Measurements from ENCODE around the gene BTBD2. TPM values are rescaled to one million over a fixed set of nuclear protein-coding genes. Genes with fewer than 3 reads are reported as not detected.
A peak's percentile ranks its signal among the peaks of the same experiment; 100 is the strongest.

BTBD2 gene
- total RNA-seq, 2 donors from 2014 or later: 42.3 to 44.8 TPM

DNA sequence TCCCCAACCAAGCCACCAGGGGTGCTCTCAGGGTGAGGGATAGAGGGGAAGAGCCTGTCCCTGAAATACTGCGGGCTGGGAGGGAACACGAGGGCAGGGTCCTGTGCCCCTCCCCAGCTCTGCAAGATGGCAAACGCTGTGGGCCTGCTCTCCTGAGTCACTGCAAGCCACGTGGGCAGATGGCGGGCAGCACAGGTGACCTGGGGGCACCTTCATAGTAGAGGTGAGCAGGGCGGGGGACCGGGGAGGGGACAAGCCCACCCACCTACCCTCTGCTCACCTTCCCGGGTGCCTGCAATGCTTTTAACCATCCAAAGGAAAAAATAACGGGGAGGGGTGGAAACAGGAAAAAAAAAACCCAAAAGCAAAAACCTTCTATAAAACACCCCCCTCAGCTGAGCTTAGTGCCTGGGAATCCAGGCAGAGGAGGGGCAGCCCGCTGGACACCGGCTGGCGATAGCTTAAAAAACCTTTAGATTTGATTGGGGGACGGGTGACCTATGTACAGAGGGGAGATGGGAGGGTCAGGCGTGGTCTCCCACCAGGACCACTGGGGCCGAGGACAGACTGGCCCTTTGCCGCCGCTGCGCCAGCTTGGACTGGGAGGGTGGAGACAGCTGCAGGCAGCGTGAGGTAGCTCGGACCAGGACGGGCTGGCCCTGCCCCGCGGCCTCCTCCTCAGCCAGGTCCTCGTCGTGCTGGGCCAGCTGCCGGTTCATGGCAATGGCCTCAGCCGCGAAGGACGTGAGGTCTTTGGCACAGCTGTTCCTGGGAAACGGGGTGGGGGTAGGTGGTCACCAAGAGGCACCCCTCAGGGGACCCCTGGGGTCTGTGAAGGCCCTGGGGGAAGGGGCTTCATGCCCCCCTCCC, 23.8 kb upstream of the BTBD2 start:
- intact Hi-C loops (cut with DNase I): no loop called here
- Histone ChIP-seq H3K27ac (peak overlapping the region in 2 of 4 donors; percentile 24 to 100), H3K36me3 (replicated peaks in 1 of 2; ENCODE audit: insufficient read depth in 1 of 2, low read depth in 2 of 2) (peaks cover 8 to 20% of the 10 kb centered on the region in 2 donors), H3K27me3 (no peaks in the 10 kb centered on the region), H3K9me3 (peaks cover 0 to 8% (median 0%) of the 10 kb centered on the region in 3 donors), H3K4me1 (peaks cover 55% of the 10 kb centered on the region), H3K4me3 (no peak overlapping the region)
- ATAC-seq: no peak
- 84 to 89% methylated on average over 15 to 28 of the region's 30 CpGs for WGBS, 2 donors
- TF ChIP-seq, protein P1, sequence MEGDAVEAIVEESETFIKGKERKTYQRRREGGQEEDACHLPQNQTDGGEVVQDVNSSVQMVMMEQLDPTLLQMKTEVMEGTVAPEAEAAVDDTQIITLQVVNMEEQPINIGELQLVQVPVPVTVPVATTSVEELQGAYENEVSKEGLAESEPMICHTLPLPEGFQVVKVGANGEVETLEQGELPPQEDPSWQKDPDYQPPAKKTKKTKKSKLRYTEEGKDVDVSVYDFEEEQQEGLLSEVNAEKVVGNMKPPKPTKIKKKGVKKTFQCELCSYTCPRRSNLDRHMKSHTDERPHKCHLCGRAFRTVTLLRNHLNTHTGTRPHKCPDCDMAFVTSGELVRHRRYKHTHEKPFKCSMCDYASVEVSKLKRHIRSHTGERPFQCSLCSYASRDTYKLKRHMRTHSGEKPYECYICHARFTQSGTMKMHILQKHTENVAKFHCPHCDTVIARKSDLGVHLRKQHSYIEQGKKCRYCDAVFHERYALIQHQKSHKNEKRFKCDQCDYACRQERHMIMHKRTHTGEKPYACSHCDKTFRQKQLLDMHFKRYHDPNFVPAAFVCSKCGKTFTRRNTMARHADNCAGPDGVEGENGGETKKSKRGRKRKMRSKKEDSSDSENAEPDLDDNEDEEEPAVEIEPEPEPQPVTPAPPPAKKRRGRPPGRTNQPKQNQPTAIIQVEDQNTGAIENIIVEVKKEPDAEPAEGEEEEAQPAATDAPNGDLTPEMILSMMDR (IDR thresholded peaks at IDR 0.05): no peak
- no peak for TF ChIP-seq POLR2A (IDR thresholded peaks at IDR 0.05)
- peak in 2 of 4 donors; percentile 27 to 37 for DNase-seq

DNA sequence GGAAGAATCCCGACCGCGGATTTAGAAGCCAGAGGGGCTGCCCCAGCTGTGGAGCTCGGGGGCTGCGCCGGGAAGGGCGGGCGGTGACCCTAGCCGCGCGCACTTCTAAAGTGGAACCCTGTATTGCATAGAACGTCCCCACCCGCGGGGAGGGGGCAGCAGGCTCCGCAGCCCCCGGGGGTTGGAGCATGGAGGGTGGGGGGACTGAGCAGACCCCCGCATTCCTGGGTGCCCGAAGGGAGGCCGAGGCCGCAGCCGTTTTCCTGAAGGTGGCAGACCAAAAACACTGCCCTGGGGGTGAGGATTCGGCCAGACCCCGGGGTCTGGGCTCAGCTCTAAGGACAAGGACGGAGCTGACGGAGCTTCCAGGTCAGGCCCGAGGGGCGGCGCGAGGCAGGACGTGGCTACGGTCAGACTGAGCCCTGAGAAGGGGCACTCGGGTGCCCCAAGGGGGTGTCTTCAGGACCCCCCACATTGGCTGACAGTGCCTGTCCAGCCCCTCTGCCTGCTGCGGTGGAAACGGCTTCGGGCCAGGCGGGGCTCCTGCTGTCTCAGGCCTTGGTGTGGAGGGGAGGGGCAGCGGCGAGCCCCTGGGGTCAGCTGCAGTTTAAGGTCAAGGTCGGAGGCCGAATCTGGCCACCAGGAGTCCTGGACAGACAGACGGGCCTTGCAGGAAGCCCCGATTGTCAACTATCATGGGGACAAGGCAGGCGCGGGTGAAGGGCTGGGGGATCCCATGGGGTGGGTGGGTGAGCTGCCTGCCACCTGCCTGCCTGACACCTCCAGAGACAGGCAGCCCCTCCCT, 23.0 kb upstream of the BTBD2 start:
- H3K4me3 ChIP-seq: no peak overlapping the region
- H3K4me1 ChIP-seq: peaks cover 53% of the 10 kb centered on the region
- no peaks in the 10 kb centered on the region for H3K27me3 ChIP-seq
- 85 to 95% methylated on average over 27 to 40 of the region's 44 CpGs for WGBS, 2 donors
- no peak for TF ChIP-seq POLR2A (IDR thresholded peaks at IDR 0.05)
- TF ChIP-seq, protein P1 (IDR thresholded peaks at IDR 0.05): no peak
- H3K9me3 ChIP-seq: peaks cover 0 to 8% (median 0%) of the 10 kb centered on the region in 3 donors
- peaks cover 8 to 20% of the 10 kb centered on the region in 2 donors for H3K36me3 ChIP-seq (replicated peaks in 1 of 2; ENCODE audit: insufficient read depth in 1 of 2, low read depth in 2 of 2)
- ATAC-seq (no peak), DNase-seq (no peak)
- intact Hi-C loops (cut with DNase I): no loop called here
- H3K27ac ChIP-seq: no peak overlapping the region

DNA sequence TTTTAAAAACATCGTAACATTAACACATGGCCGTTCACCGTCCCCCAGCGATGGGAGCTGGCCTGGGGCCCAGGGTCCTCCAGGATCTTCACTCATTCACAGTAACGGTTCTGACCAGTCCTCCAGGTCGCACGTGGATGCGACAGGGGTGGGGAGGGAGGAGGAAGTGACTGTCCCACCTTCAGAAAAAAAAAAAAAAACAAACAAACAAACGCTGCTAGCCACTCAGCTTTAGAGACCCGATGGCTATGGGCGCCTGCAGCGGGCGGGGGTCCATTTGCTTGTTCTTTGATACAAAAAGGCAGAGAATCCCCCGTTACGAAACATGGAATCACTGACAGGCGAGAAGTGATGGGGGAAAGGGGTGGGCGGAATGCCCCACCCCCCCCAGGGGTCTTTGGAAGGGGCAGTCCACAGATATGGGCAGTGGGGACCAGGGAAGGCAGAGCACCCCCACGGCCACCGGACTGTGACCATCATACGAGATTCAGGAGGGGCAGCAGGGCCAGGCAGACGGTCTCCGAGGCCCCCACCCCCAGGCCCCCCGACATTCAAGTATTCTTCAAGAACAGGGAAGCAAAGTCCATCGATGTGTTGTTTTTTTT, 22.2 kb upstream of the BTBD2 start:
- Histone ChIP-seq H3K4me3 (no peak overlapping the region), H3K4me1 (peaks cover 52% of the 10 kb centered on the region), H3K9me3 (peaks cover 0 to 8% (median 0%) of the 10 kb centered on the region in 3 donors), H3K36me3 (replicated peaks in 1 of 2; ENCODE audit: insufficient read depth in 1 of 2, low read depth in 2 of 2) (peaks cover 8 to 18% of the 10 kb centered on the region in 2 donors), H3K27ac (peak overlapping the region in 1 of 4 donors; percentile 28), H3K27me3 (no peaks in the 10 kb centered on the region)
- TF ChIP-seq, protein P1 (IDR thresholded peaks at IDR 0.05): no peak
- TF ChIP-seq POLR2A (IDR thresholded peaks at IDR 0.05): no peak
- ATAC-seq (no peak), DNase-seq (no peak)
- intact Hi-C loops (cut with DNase I): no loop called here
- WGBS, 2 donors: 81 to 83% methylated on average over 22 to 24 of the region's 24 CpGs

DNA sequence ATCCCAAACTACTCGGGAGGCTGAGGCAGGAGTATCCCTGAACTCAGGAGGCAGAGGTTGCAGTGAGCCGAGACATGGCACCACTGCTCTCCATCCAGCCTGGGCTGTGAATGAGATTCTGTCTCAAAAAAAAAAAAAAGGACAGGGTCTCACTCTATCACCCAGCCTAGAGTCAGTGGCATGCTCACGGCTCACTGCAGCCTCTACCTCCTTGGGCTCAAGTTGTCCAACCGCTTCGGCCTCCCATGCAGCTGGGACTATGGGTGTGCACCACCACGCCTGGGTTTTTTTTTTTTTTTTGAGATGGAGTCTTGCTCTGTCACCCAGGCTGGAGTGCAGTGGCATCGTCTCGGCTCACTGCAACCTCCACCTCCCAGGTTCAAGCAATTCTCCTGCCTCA, 20.9 kb upstream of the BTBD2 start:
- no peaks in the 10 kb centered on the region for H3K27me3 ChIP-seq
- ATAC-seq (no peak), DNase-seq (peak in 1 of 4 donors; percentile 20)
- H3K4me3 ChIP-seq: no peak overlapping the region
- TF ChIP-seq POLR2A (IDR thresholded peaks at IDR 0.05): no peak
- TF ChIP-seq, protein P1 (IDR thresholded peaks at IDR 0.05): no peak
- intact Hi-C loops (cut with DNase I): no loop called here
- peaks cover 8 to 18% of the 10 kb centered on the region in 2 donors for H3K36me3 ChIP-seq (replicated peaks in 1 of 2; ENCODE audit: insufficient read depth in 1 of 2, low read depth in 2 of 2)
- peaks cover 54% of the 10 kb centered on the region for H3K4me1 ChIP-seq
- WGBS, 2 donors: 81 to 84% methylated on average over 8 of the region's 8 CpGs
- peaks cover 0 to 8% (median 0%) of the 10 kb centered on the region in 3 donors for H3K9me3 ChIP-seq
- no peak overlapping the region for H3K27ac ChIP-seq
